Measurements from ENCODE around the gene UBASH3A.

UBASH3A gene

DNA sequence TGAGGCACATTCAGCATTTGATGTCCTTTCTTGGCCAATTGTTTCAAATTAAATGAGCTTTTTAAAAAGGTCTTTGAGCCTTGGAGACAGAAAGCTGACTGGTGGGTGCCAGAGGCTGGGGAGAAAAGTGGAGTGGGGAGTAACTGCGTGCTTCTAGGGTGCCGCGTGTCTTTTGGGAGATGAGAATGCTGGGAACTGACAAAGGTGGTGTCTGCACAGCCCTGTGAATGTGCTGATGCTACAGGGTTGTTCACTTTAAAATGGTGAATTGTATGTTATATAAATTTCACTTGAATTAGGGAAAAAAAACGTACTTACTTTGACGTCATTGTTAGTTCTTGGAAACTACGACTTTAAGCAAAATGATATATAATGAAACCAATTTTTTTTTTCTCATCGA lies 29.2 kb upstream of the UBASH3A start:
- DNase-seq (ENCODE audit: low read depth) = no peak

DNA sequence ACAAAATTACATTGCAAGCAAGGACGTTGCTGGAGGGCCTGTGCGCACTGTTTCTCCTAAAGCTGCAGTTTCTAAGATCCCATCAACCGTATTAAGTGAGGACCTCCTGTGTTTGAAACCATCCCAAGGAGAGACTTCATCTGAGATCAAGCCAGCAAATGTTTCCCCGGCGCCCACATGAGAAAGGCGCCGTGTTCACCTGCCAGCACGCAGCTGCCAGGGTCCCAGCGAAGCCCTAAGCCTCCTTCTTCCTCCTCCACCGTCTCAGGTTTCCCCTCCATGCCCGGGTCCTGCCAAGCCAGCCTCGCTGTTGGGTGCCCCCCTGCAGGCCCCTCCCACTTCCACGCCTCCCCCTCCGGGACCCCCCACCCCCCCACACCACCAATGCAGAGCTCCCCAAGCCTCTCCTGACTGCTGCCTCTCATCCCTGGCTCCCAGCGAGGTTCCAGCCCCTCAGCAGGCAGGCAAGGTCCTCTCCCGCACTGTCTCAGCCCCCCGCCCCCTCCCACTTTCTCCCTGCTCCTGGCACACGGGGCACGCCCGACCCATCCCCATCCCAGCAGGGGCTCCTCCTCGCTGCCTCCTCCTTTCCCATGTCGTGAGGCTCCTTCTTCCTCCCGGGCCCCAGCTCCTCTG lies 28.7 kb upstream of the UBASH3A start:
- DNase-seq (ENCODE audit: low read depth) = no peak

DNA sequence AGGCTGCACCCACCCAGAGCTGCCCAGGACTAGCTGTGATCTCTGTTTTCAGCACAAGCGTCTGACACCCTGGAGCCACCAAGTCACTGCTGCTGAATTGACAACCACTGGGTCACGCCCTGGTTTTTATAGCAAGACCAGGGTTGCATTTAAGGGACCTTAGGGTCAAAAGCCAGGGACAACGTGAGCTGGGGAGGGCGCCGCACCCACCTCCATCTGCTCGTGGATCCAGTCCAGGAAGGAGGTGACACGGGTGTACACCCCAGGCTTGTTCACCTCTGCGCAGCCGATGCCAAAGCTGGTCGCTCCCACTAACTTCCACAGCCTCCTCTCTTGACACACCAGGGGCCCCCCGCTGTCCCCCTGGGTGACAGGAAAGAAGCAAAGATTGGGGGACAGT lies 28.2 kb upstream of the UBASH3A start:
- no peak for DNase-seq (ENCODE audit: low read depth)

DNA sequence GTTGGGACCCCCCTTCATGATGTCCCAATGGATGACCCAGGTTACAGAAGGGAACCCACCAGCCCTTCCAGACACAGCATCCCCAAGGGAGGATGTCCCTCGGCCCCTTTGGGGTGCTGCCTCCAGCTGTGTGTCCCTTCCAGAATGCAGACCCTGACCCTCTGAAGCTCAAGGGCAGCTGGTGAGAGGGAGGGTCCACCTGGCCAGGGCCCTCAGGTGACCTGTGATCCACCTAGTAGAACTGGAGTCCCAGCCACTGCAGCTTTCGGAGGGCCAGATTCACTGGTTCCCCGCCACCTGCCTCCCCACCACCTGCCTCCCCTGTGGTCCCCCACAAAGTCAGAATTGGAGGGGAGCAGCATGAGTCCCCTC lies 27.8 kb upstream of the UBASH3A start:
- DNase-seq (ENCODE audit: low read depth) = no peak

DNA sequence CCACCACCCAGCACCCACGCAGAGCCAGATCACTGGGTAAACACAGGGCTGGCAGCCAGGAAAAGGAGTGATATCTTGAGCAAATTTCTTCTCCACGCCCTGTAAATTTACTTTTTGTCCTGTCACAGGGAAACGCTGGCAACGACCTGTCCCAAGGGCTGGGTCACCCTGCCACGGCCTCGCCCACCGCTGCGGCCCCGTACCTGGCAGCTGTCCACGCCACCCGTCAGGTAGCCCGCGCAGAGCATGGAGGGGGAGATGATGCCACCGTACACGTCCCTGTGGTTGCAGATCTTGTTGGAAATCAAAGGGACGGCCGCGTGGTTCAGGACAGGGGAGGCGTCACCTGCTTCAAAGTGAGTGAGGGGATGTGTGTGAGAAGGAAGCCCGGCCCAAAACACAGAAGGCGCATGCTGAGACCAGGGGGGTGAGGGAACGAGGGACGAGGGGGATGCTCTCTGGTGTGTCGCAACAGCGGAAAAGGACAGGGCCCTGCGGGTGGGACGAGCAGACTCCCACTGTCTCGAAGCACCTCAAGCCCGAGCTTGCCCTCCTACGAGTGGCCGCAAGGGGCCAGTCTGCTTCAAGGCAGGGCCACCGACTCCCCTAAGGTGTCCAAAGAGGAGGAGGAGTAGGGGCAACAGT lies 27.2 kb upstream of the UBASH3A start:
- DNase-seq (ENCODE audit: low read depth) = no peak

DNA sequence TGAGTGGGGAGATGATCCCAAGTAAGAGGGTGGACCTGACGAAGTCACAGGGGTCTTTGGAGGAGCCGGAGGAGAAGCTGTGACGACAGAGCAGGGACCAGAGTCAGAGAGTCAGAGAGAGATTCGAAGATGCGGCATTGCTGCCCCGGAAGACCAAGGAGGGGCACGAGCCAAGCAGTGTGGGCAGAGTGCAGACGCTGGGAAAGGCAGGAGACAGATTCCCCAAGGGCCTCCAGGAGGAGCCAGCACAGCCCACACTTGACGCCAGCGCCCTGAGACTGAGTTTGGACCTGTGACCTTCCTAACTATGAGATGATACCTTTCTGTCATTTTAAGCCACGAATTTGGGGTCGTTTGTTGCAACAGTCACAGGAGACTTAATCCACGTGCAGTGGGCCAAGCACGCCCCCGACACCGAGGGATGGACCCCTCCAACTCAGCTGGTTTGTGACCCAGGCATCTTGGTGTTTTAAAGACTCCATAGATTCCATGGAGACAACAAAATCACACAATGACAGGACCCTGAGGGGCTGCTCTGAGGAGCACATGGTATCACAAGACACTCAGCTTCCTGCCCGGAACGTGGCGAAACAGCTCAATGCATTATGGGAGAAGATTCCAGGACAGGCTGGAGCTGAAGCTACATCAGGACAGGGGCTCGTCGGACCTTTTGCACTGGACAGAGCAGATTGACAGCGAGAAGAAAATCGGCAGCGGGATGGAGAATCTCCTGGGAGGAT lies 26.3 kb upstream of the UBASH3A start:
- DNase-seq (ENCODE audit: low read depth) = no peak

DNA sequence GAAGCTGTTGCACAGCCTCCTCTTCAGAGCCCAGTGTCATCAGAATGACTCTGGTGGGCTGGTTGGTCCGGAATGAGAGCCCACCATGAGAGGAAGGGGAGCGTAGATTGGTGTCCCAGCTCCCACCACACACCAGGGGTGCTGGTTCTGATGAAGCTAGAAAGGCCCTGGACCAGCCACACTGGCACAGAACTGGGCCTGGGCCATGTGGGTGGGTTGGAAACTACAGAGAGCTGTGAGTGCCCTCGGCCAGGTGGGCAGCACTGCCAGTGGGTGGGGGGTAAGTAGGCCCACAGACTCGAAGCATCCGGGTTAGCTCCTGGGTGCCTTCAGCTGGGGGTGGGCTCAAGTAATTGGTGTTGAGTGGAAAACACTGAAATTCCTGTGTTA lies 25.8 kb upstream of the UBASH3A start:
- no peak for DNase-seq (ENCODE audit: low read depth)

DNA sequence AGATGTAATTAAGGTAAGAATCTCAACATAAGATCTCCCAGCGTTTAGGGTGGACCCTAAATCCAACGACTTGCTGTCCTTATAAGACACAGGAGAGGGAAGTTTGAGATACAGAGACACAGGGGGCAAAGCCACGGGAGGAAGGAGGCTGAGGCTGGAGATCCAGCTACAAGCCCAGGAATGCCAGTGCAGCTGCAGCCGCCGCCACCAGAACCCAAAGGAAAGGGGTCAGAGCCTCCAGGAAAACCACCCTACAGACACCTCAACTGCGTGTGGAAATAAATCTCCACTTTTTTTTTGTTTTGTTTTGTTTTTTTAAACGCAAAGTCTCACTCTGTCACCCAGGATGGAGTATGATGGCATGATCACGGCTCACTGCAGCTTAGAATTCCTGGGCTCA lies 25.3 kb upstream of the UBASH3A start:
- DNase-seq (ENCODE audit: low read depth) = no peak

DNA sequence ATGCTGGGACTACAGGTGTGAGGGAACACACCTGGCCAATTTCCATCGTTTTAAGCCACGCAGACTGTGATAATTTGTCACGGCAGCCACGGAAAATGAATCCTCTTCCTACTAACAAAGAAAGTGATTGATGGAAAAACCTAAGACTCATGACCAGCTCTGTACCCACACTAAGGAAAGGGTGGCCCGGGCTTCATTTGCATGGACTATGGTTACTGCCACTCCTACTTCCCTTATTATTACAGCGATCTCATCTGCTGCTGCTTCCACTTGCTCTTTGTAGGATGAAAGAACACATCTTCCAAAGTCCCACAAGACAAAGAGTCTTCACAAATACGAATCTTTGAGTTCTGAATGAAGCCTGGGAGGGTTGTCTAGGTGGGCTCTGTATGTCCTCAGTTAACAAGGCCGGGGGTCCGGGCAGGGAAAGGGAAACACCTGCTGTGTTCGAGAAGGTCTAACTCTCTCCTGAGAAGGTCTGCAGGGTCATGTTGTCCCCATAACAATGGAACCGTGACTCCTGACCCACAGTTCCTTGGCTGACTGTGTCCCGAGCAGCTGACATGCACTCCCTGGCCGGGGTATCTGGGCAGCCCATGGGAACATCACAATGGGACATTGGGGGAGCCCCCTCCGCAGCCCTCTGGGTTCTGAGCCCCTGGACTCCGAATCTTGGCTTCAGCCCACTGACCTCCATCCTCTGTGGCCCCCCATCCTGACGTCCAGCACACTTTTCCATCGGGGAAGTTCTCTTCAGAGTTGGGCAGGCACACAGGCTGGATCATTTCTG lies 24.1 kb upstream of the UBASH3A start:
- DNase-seq (ENCODE audit: low read depth) = no peak

DNA sequence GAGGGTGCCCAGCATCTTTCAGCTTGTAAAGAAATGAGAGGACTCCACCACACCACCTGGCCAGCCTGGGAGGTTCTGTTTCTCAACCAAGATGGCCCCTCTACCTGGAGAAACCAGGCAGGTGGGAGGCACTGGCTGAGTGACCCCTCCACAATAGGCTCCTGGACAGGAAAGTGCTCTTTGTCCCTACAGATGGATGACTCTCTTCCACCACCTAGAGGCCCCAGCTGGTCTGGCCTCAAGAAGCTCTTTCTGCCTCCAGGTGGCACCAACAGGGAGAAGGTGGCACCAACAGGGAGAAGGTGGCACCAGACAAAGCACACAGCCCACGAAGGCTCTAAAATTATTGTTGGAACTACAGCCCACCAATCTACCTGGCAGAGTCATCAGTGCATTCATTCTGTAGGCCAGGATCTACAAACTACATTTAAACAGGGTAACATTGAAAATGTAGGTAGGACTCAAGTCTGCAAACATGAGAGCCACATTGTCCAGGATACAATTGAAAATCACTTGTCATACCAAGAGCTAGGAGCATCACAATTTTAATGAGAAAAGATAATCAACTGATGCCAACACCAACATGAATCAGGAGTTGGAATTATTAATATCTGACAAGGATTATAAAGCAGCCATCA lies 22.2 kb upstream of the UBASH3A start:
- DNase-seq (ENCODE audit: low read depth) = no peak

DNA sequence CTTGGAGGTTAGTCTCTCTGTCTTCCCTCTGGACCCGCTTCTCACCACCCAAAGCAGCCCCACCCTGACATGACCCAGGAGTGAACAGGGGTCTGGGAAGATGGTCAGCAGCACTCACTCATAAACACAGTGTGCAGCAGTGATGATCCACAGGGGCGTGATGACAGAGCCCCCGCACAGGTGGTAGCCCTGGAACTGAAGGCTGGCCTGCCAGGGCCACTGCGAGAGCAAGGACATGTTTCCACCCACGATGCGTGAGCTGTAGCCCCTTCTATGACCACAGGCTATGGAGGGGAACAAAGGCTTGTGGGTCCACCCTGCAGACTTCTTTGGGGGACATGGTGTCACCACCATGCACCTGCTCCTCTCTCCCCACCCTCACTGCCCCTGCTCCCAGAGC lies 20.8 kb upstream of the UBASH3A start:
- DNase-seq (ENCODE audit: low read depth) = no peak

DNA sequence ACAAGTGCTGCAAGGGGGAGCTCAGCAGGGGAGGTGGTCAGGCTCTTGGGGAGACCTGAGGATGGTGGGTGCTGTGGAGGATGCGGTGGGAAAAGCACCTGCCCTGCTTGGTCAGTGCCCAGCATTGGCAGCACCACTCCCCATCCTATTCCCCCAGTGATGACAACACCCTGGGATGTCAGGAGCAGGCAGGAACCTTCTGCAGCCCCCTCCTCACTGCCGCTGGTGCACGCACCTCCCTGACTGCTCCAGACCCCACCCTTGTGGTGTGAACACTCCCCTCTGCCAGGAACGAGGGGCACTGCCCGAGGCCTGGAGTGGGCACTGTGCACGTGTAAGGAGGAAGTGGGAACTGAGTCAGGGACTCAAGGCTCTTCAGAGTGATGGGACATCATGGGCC lies 20.4 kb upstream of the UBASH3A start:
- no peak for DNase-seq (ENCODE audit: low read depth)

DNA sequence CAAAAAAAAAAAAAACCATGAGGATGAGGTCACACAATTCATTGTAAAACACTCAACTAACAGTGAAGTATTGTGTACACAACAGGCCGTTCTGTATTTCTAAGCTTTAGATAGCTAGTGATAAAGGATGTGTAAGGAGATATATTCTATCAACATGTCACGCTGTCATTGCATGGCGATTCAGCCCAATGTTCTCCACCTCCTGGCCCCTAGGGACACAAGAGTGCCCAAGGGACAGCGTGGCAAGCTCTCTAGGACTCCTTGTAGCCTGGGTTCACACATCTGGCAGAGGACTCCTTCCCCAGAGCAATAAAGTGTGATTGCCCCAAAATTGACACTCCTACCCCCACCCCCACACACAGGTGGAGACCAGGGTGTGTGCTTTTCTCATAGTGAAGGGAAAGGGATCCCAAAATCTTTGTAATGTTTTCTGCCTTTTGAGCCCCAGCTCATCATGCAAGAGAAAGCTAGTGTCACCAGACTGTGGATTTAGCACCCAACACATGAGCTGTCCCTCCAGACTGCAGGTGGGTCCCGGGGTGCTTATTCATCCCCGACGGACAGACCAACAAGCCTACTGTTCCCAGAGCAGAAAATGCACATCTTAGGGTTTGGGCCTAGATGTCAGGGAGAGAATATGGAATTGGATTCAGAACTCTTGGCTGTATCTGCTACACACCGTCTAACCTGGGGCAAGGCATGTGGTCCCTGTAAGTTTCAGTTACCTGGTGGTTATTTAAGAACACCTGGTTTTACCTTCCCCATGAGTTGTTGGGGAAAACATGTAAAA lies 19.4 kb upstream of the UBASH3A start:
- DNase-seq (ENCODE audit: low read depth) = no peak

DNA sequence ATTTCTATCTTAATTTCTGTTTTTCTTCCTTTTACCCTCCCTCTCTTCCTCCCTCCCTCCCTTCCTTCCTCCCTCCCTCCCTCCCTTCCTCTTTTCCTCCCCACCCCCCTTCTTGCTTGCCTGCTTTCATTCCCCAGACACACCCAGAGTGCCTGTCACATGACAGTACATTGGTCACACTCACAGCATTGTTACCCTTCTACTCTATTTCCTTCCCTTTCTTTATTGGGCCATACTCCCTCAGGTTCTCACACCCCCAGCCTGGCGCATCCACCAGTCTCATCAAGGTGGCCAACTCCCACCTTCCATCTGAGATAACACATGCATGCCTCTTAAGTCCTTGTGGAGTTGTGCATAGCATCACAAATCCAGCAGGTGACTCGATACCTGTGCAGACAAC lies 18.7 kb upstream of the UBASH3A start:
- DNase-seq (ENCODE audit: low read depth) = no peak

DNA sequence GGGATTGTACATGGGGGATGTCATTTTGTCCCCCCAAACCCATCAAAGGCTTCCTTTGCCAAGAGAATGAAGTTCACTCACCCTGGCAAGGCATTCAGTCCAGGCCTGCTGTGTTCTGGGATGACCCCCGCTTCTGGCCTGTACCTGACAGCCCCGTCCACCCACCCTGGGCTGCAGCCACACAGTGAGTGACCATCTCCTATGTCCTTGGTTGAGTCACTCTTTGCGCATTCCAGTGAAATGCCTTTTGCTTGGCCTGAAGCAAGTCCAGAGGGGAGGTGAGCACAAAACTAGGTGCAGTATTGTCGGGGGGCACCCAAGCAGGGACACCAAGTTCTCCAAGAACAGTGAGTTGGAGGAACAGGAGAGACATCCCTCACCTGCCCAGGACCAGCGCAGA lies 18.1 kb upstream of the UBASH3A start:
- no peak for DNase-seq (ENCODE audit: low read depth)

DNA sequence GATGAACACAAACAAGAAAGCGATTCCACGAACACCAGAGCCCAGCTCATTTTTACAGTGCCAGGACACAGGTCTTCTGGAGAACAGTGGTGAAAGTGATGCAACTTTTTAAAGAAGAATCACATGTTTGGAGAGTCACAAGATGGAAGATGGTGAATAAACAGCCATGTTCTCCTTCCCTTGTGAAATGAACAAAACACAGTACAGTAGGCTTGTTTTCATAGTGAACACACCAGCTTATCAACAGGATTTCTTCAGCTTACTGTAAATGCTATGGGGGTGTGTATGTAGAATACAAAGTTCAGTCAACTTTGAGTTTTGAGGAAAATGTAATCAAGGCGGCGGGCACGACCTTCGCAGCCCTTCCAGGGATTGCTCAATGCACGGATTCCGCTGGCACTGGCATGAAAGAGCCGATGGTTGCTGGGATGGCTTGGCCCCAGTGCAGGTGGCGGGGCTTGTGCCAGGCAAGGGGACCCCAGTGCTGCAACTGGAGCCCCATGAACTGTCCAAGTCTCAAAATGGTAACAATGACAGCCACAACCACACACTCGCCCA lies 17.6 kb upstream of the UBASH3A start:
- DNase-seq (ENCODE audit: low read depth) = no peak

DNA sequence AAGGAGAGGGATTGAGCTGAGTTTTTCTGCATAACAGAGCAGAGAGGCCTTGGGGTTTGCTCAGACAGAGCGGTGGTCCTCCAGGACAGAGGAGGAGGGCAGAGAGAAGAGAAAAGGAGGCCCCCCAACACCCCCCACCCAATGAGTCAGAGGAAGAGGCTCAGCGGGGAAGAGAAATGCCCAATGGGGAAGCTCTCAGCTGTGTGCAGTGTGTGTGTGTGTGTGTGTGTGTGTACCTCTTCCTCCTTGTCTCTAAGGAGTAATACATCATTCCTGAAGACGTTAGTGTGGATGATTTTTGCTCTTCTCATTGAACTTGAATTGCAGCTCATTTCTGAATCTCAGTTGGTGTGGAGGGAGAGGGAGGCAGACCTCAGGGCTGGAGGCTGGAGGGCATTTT lies 16.5 kb upstream of the UBASH3A start:
- DNase-seq (ENCODE audit: low read depth) = no peak

DNA sequence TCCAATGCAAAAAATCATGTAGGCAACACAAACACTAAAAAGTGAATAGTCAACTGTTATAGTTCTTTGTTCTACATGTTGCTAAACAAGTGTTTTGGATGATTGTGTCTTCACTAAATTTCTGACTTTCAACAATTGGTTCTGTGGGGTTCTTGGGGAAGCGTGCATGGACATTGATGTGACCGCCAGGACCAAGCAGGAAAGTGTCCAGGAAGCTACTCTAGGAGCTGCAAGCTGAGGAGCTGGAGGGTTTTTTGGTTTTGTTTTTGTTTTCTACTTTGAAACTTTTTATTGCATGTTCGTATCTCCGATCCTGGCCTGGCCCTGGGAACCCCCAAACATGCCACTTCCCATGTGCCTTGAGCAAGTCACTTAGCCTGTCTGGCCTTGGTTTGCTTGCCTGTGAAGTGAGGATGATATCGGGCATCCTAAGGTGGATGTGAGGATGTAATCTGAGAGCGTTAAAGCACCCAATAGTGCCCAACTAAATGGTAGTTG lies 15.8 kb upstream of the UBASH3A start:
- no peak for DNase-seq (ENCODE audit: low read depth)

DNA sequence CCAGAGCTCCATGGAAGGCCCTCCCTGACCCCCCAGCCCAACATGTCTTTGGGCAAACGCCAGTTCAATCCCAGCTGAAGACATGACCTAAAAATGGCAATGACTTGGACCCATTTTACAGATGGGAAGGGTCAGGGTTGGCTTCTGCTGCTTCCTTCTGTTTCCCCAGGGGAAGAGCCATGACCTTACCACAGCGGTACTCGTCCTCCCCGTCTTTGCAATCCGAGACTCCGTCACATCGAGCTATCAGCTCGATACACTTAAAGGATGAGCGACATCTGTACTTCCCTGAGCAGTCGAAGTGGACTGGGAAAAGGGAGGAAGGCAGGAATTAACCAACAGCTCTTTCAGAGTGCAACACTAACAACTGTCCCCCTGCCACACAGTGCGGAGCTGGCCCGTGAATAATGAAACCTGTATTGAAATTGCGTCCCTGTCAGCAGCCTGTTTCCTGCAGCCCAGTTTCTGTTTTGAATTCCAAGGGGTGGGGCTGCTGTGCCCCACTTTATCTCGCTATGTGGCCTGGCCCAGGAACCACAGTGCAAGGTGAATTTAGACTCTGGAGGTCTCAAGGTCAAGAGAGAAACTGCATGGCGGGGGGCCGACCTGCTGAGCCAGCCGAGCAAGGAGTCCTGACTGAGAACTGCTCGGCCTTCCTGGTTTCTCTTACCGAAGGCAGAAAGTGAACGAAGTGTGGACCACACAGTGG lies 14.8 kb upstream of the UBASH3A start:
- DNase-seq (ENCODE audit: low read depth) = no peak

DNA sequence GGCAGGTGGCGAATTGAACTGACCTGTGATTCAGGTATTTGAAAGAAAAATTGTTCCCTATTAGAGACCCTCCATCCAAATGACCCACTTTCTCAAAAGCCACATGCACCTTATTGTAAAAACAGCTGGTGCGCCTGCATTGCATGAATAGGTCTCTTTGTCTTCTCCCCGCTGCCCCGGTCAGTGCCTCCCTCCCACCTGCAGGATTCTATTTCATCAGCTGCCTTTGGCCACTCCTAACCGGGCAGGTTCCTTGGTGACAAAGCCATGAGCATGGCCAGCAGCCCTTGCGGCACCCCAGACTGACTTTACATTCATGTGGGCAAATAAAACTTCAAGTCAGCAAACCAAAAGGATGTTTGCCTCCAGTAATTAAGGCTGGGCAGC lies 14.3 kb upstream of the UBASH3A start:
- no peak for DNase-seq (ENCODE audit: low read depth)

Data from stimulated activated CD8-positive, alpha-beta memory T cell treated with anti-CD3 and anti-CD28 coated beads, Interleukin-15, amount 100 ng/mL, for 24 hours (primary cell).